Fibroblast of skin of right quadriceps (primary cell): ENCODE results near the gene AMBRA1.

Experiments
- DNase-seq: peaks from one replicate; pipeline ENCODE4 v3.0.0-alpha.2; 2013

The AMBRA1 gene

DNA sequence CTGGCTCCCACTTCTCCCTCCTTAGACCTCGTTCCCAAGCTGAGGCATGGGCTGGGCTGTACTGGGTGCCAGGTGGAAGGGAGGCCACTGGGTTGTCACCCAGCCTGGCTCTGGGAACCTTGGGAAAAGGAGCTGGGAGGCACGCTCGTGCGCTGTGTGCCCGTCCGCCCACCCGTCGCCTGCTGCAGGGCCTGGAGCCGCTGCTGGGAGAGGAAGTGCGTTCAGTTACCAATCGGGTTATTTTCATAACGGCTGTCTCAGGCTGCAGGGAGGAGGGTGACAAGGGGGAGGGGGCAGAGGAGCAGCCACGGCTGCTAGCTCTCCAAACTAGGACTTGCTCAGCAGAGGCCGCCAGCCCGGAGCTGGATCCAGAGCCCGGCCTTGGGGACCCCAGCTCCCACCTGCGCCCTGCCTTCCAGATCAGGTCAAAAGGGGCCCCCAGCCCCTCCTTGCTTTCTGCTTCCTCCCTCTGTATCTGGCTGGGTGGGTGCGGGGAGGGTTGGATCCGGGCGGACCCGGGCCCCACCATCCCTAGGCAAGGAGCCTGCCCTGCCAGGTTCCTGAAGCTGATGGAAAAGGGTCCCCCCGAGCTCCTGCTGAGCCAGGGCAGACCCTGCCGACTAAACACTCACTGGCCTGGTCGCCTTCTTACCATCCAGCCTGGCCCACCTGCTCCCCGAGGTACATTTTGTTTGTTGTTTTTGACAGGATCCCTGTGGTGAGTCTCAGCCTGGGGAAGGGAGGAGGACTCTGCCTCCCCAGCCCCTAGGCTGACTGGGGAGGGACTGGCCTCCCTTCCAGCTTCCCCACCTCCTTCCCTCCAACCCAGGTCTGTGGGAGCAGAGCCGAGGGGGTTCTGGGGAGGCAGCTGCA lies 232.3 kb downstream of the AMBRA1 start:
- peak; percentile 67 for DNase-seq

- no peak for DNase-seq
Observed at GRCh38 chr11:46360878-46361277, 232.9 kb downstream of the AMBRA1 start.

GRCh38 chr11:46359953-46360352 lies 233.9 kb downstream of the AMBRA1 start:
- no peak for DNase-seq

DNA sequence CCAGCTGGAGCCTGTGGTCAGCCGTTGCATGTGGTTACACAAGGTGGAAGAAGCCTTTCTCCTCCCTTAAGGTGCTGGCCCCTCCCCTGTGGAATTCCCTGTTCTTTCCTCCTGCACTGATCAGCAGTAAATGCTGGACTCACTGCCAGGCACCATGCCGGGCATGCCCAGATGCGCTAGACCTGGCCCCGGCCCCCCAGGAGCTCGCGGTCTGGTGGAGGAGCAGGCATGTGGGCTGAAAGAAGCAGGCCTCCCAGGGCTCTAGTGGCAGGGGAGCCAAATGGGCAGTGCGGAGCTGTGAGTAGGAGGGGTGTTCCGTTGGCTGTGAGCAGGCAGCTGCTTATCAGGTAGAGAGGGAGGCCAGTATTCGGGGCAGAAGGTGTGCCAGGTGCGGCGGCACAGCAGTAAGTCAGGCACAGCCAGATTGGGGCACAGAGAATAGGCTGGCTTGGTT lies 236.3 kb downstream of the AMBRA1 start:
- DNase-seq, result no peak

DNA sequence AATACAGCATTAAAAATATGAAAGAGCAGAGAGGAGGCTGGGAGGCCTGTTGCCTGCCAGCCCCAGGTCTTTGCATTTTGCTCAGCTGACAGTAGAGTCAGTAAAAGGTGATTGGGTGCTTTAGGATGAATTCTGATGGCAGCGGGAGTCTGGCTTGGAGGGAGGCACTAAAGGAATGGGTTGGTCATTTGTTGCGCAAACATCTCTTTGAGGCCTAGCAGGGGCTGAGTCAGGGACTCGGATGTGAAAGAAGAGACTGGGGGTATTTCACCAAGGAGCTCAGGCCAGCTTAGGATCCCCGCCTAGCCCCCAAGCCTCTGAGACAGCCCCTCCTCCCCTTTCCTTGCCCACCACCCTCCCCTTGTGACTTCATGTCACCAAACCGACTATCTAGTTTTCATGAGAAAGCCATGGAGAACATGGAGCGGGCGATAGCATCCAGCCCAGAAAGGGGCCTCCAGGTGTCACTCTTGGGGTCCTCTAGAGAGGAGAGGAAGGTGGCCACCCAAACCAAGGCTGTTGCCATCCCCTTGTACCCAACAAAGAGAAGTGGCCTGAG lies 236.8 kb downstream of the AMBRA1 start:
- peak; percentile 69 for DNase-seq

DNA sequence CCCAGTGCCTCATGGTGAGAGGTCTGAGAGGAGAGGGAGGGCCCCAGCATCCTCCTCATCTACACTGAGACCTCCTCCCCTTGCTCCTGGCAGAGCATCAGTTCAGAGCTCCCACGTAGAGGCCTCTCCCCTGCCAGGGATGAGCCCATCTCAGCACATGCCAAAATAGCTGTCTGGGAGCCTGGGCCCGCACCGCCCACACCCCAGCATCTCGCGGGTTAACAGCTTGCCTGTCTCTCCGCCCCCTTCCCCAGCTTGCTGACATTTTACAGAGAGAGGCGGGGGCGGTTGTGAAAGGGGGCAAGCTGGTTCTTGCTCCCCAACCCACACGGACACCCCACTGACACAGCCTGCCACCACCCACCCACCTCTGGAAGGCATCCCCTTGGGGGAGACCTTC lies 240.1 kb downstream of the AMBRA1 start:
- DNase-seq, result no peak

DNA sequence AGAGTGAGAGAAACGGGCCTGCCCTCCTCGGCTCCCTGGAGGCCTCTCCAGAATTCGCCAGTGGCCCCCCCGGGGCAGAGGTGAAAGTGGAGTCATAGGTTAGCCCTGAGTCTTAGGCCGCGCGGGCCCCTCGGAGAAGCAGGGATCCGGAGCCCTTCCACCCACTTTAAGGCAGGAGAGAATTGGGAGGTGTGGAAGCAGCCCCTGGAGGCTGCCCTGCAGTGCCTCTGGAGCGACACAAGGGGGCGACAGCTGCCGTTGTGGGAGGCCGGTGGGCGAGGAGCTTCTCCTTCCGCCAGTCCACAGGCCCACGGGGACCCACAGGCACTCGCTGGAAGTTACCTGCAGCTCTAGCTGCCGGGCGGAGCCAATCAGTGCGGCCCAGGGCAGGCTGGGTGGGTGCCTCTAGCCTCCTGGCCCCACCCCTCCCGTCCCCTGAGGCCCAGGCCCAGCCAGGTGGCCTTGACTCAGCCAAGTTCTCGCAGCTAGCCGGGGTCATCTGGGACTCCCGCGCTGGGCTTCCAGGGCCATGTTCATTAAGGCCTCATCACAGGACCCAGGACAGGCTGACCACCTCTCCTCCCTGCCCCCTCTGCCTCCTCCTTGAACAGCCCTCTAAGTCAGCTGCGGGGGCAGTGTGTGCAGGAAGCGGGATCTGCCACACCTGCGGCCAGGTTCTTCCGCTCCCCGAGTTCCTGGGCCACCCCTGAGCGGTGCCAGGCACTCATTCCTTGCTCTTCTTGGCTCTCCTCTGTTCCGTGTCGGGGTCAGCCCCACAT lies 241.6 kb downstream of the AMBRA1 start:
- DNase-seq, result no peak

GRCh38 chr11:46351606-46352005 lies 242.2 kb downstream of the AMBRA1 start:
- no peak for DNase-seq

DNA sequence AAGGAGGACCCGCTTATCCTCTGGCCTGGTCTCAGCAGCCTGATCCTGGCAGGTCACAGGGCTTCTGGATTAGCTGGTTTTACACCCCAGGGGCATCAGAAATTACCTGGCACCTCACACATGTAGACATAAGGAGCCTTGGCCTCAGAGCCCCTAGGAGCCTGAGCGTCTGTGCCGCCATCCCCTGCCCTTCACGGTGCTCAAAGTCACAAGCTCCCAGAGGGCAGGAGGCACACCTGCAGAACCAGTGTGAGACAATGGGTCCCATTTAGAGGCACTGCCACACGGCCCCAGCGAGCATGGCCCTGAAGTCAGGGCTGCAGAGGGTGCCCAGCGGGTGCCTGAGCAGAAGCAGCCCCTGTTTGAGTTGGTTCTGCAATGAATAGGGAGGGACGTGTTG lies 242.7 kb downstream of the AMBRA1 start:
- DNase-seq, result no peak

DNA sequence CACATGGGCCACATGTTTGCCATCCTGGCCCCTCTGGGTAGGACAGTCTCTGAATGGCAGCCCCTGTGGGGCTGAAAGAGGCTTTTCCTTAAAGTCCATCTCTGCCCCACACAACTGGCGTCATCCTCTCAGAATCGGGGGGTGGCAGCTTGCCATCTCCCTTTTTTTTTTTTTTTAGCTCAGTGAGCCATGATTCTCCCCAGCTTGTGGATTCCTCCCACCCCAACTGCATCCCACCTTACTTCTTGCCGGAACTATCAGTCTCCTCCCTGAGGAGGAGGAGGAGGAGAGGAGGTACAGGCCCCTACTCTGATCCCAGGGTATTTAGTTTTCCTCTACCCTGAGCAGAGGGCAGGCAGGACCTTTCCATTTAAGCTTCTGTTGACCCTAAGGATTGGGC lies 243.1 kb downstream of the AMBRA1 start:
- DNase-seq, result no peak

GRCh38 chr11:46348566-46349401 lies 245.0 kb downstream of the AMBRA1 start:
- DNase-seq, result no peak

DNA sequence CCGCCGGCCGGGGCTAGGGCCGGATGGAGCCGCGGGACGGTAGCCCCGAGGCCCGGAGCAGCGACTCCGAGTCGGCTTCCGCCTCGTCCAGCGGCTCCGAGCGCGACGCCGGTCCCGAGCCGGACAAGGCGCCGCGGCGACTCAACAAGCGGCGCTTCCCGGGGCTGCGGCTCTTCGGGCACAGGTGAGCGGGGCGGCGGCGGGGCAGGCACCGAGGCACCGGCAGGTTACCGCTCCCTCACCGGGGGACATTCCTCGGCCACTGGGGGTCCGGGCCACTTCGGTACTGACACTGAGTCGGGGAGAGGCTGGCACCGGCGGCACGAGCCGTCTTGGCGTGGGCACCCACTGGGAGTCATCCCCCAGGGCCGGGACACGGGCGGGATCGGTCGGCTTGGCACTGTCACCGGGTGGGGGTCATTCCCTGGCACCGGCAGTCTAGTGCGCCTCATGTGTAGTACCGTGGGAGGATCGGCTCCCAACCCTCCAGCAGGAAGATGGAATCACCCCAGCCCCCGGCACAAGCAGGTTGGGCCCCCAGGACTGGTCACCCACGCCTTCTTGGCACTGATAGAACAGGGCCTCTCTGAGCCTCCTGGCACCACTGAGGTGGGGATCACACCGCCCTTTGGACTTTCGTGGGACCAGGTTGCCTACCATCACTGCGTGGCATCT lies 246.0 kb downstream of the AMBRA1 start:
- DNase-seq, result no peak

GRCh38 chr11:46346886-46347636 lies 246.8 kb downstream of the AMBRA1 start, which contains the start of gene DGKZ:
Gene DGKZ, plus strand, starts transcription at chr11:46347463. Its CDS starts 197 bp downstream, at chr11:46347660.
- peak; percentile 83 for DNase-seq
